HCT116 (cell line): ENCODE measurements around the gene HOXB3. TPM values are rescaled to one million over a fixed set of nuclear protein-coding genes. Genes with fewer than 3 reads are reported as not detected.

Source experiments
- ATAC-seq: fragments of 200-7000 bp; cut with Tn5 transposase; 2 replicates; pipeline ENCODE4 v1.9.1; 2020; ENCODE audit warnings: mild to moderate bottlenecking, moderate library complexity
- BruUV-seq: library from RNA; stranded (reverse); fragments of 400-500 nt; replicated peaks from 2 replicates; lab custom pipeline; 2021; lab: Mats Ljungman, UMichigan
- CTCF ChIA-PET: fragments of 300-600 bp; sonication (Branson Sonifier 250); formaldehyde crosslinking; loops from one replicate; lab custom pipeline; 2021; ENCODE audit warnings: antibody characterized with exemption; lab: Charles Lee
- POLR2A ChIA-PET: fragments of 300-600, 350-600 bp; sonication (Branson Sonifier 250); formaldehyde crosslinking; loops from one replicate; lab custom pipeline; 2021; ENCODE audit warnings: antibody characterized with exemption; lab: Charles Lee
- RAD21 ChIA-PET, 2 experiments: fragments of 300-600 bp; sonication (Branson Sonifier 250); formaldehyde crosslinking; loops; one replicate each; lab custom pipeline; 2023; ENCODE audit warnings: low total read pairs in 2 of 2; ENCODE audit not compliant: uncharacterized antibody in 2 of 2, unreplicated experiment in 2 of 2, low non-redundant PET in 1 of 2; lab: Charles Lee
- DNase-seq: peaks from one replicate; pipeline ENCODE4 v3.0.0-alpha.2; 2010; ENCODE audit warnings: low read depth, low spot score
- H2AFZ ChIP-seq: fragments of 200-600 bp; shearing (Covaris generic), sonication (generic); 2 replicates; pipeline ENCODE4 v1.6.1; 2017; ENCODE audit warnings: low read depth, mixed run types, mixed read lengths, antibody characterized with exemption, low read length; ENCODE audit not compliant: poor library complexity, severe bottlenecking
- H3K27ac ChIP-seq: 2 replicates; pipeline ENCODE4 v1.5.1; 2012; ENCODE audit warnings: low read depth, low read length
- H3K27me3 ChIP-seq: fragments of 200-600 bp; sonication (generic); 2 replicates; pipeline ENCODE4 v1.6.1; 2016; ENCODE audit warnings: mixed run types, low read length, mixed read lengths; ENCODE audit not compliant: insufficient read depth
- H3K36me3 ChIP-seq, 2 experiments: fragments of 200-500 bp in 1 of 2; fragments of 200-600 bp in 1 of 2; sonication (Bioruptor generic) in 1 of 2; sonication (generic) in 1 of 2; 2 replicates each; pipeline versions ENCODE4 v1.5.1 to v1.6.1; 2014 to 2016; ENCODE audit warnings: low read length in 2 of 2, inconsistent platforms in 1 of 2, mixed read lengths in 1 of 2, mixed run types in 1 of 2; ENCODE audit not compliant: insufficient read depth in 2 of 2, control insufficient read depth in 1 of 2
- H3K4me1 ChIP-seq, 2 experiments: fragments of 200-600 bp in 1 of 2; sonication (generic) in 1 of 2; 2 replicates each; pipeline versions ENCODE4 v1.5.1 to v1.6.1; 2012 to 2017; ENCODE audit warnings: low read length in 2 of 2, inconsistent platforms in 1 of 2, mild to moderate bottlenecking in 1 of 2, mixed read lengths in 1 of 2, mixed run types in 1 of 2, moderate library complexity in 1 of 2; ENCODE audit not compliant: insufficient read depth in 2 of 2, control insufficient read depth in 1 of 2
- H3K4me2 ChIP-seq: fragments of 200-600 bp; sonication (generic); 2 replicates; pipeline ENCODE4 v1.6.1; 2017; ENCODE audit warnings: mixed run types, low read length, mixed read lengths
- H3K4me3 ChIP-seq, 2 experiments: fragments of 200-600 bp in 1 of 2; sonication (generic) in 1 of 2; replicated peaks in 1 of 2; 2 replicates each; pipeline ENCODE4 v1.5.1; 2011 to 2016; ENCODE audit warnings: low read length in 2 of 2, control low read depth in 1 of 2, low read depth in 1 of 2, mild to moderate bottlenecking in 1 of 2, mixed read lengths in 1 of 2, mixed run types in 1 of 2
- H3K79me2 ChIP-seq: fragments of 200-600 bp; sonication (generic); 2 replicates; pipeline ENCODE4 v1.6.1; 2017; ENCODE audit warnings: mild to moderate bottlenecking, mixed run types, low read length, moderate library complexity, mixed read lengths; ENCODE audit not compliant: insufficient read depth
- H3K9ac ChIP-seq: fragments of 200-600 bp; sonication (generic); 2 replicates; pipeline ENCODE4 v1.6.1; 2016; ENCODE audit warnings: low read length, mixed read lengths
- H3K9me2 ChIP-seq: fragments of 200-600 bp; sonication (generic), shearing (Covaris generic); 2 replicates; pipeline ENCODE4 v1.6.1; 2017; ENCODE audit warnings: mixed run types, mild to moderate bottlenecking, moderate library complexity; ENCODE audit not compliant: insufficient read depth
- H3K9me3 ChIP-seq, 2 experiments: fragments of 200-500 bp in 1 of 2; fragments of 200-600 bp in 1 of 2; sonication (Bioruptor generic) in 1 of 2; sonication (generic) in 1 of 2; 2 replicates each; pipeline ENCODE4 v1.6.1; 2014 to 2017; ENCODE audit warnings: low read length in 2 of 2, mixed read lengths in 2 of 2, inconsistent platforms in 1 of 2, low read depth in 1 of 2, mild to moderate bottlenecking in 1 of 2, mixed run types in 1 of 2, moderate library complexity in 1 of 2; ENCODE audit not compliant: control insufficient read depth in 1 of 2, insufficient read depth in 1 of 2
- H4K20me1 ChIP-seq: fragments of 200-600 bp; sonication (generic), shearing (Covaris generic); 2 replicates; pipeline ENCODE4 v1.6.1; 2017; ENCODE audit warnings: mixed run types, mild to moderate bottlenecking, moderate library complexity; ENCODE audit not compliant: insufficient read depth
- CBX3 ChIP-seq: IDR thresholded peaks from 2 replicates; pipeline ENCODE4 v1.6.1; 2012; ENCODE audit warnings: low read depth
- CEBPB ChIP-seq: IDR thresholded peaks from 2 replicates; pipeline ENCODE4 v1.6.1; 2012; ENCODE audit warnings: low read depth
- EGR1 ChIP-seq: IDR thresholded peaks from 2 replicates; pipeline ENCODE4 v1.6.1; 2012; ENCODE audit warnings: low read depth
- ELF1 ChIP-seq: IDR thresholded peaks from 2 replicates; pipeline ENCODE4 v1.6.1; 2012; ENCODE audit warnings: low read depth, borderline replicate concordance
- EZH2 ChIP-seq: fragments of 200-600 bp; sonication (generic); IDR thresholded peaks from 2 replicates; pipeline ENCODE4 v1.6.1; 2017; ENCODE audit warnings: antibody characterized with exemption, mixed run types
- JUND ChIP-seq: IDR thresholded peaks from 2 replicates; pipeline ENCODE4 v1.6.1; 2012
- POLR2A ChIP-seq: IDR thresholded peaks from 2 replicates; pipeline ENCODE4 v1.7.0; 2011; ENCODE audit warnings: borderline replicate concordance; ENCODE audit not compliant: insufficient read depth, insufficient read length; ENCODE audit errors: extremely low read depth
- POLR2AphosphoS5 ChIP-seq: IDR thresholded peaks from 2 replicates; pipeline ENCODE4 v1.6.1; 2011; ENCODE audit warnings: mild to moderate bottlenecking, low read depth, low read length, moderate library complexity
- SIN3A ChIP-seq: IDR thresholded peaks from 2 replicates; pipeline ENCODE4 v1.6.1; 2012; ENCODE audit warnings: low read depth
- intact Hi-C: fragments of 100-400 bp; cut with micrococcal nuclease; formaldehyde crosslinking; loops from 2 replicates; pipeline ENCODE4 v1.10.0; 2022
- total RNA-seq: library from RNA; stranded (reverse); gene quantifications from one replicate; pipeline ENCODE4 v1.2.1, GENCODE V29; 2021; ENCODE audit not compliant: unreplicated experiment
- TF ChIP-seq, protein P1 (sequence below): IDR thresholded peaks from 2 replicates; pipeline ENCODE4 v1.6.1; 2012; ENCODE audit warnings: low read depth
- TF ChIP-seq, protein P2 (sequence below), 3 experiments: fragments of 200-600 bp in 1 of 3; sonication (generic) in 1 of 3; IDR thresholded peaks in 2 of 3; conservative IDR thresholded peaks in 1 of 3; 2 replicates each; pipeline ENCODE4 v1.5.1; 2012 to 2017; ENCODE audit warnings: low read depth in 2 of 3, low read length in 2 of 3, antibody characterized with exemption in 1 of 3, borderline replicate concordance in 1 of 3, control low read depth in 1 of 3, mild to moderate bottlenecking in 1 of 3, mixed read lengths in 1 of 3, mixed run types in 1 of 3, moderate library complexity in 1 of 3; ENCODE audit not compliant: insufficient read depth in 1 of 3
- TF ChIP-seq, protein P3 (sequence below): IDR thresholded peaks from 2 replicates; pipeline ENCODE4 v1.6.1; 2012
- TF ChIP-seq, protein P4 (sequence below): IDR thresholded peaks from 2 replicates; pipeline ENCODE4 v1.6.1; 2012

The HOXB3 gene
- total RNA-seq, 1 experiment from 2014 or later = 19.8 TPM

DNA sequence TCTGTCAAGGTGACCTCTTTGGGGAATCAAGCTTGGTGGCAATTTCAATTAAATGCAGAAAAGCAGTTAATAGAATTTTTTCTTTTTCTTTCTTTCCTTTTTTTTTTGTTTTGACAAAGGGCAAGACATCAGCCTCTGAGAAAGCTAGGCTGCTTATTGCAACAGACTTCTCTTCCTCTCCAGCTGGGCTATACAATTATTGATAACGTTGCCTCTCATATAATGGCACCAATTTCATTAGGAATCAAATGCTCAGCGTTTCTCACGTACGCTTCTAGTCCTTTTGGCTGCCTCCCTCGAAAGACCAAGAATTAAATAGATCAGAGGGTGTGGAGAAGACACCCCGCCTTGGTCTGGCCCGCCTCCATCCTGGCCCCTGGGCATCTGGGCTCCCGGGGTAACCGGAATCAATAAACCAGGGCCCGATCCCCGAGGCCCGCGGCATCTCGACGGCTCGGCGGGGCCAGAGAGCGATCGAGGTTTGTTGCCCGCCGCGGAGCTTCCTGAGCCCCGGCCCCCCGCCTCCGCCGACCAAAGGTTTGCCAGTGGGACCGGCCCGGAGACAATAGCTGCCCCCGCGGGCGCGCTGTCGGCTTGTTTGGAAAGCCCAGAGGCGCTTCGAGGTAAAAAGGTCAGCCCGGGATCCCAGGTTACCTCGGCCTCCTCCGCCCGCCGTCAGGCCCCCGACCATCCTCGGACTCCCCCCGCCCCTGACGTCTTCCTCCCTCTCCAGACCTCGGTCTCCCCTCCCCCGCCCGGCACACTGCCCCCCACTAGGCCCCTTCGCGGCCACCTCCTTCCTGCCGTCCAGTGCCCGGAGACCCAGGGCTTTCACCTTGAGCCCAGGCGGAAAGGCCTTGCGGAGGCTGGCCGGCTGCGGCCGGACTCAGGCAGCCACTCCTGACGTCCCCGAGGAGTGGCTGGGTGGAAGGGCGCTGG, 63.2 kb downstream of the HOXB3 start:
- peaks cover 0 to 14% of the 10 kb centered on the region in 2 experiments; a peak in 2 of 4 replicates for H3K4me1 ChIP-seq
- ATAC-seq = no peak
- no peaks in the 10 kb centered on the region for H3K79me2 ChIP-seq
- BruUV-seq = no TSS peak
- POLR2A ChIA-PET = no interaction called here
- no peak overlapping the region for H2AFZ ChIP-seq
- no peak overlapping the region for H3K27ac ChIP-seq
- no peak overlapping the region for H3K4me3 ChIP-seq
- H3K36me3 ChIP-seq = no peaks in the 10 kb centered on the region
- CTCF ChIA-PET = no interaction called here
- no peaks in the 10 kb centered on the region for H3K27me3 ChIP-seq
- H3K4me2 ChIP-seq = no peak overlapping the region
- H3K9me2 ChIP-seq = no peaks in the 10 kb centered on the region
- no peaks in the 10 kb centered on the region for H3K9me3 ChIP-seq
- H4K20me1 ChIP-seq = no peaks in the 10 kb centered on the region
- no peak for DNase-seq
- no peak overlapping the region for H3K9ac ChIP-seq
- intact Hi-C loops = no loop called here
- TF ChIP-seq SIN3A (no peak), POLR2AphosphoS5 (no peak), CEBPB (no peak), POLR2A (no peak), CBX3 (no peak), EZH2 (no peak), EGR1 (no peak), ELF1 (no peak), JUND (no peak)
- TF ChIP-seq, protein P1, sequence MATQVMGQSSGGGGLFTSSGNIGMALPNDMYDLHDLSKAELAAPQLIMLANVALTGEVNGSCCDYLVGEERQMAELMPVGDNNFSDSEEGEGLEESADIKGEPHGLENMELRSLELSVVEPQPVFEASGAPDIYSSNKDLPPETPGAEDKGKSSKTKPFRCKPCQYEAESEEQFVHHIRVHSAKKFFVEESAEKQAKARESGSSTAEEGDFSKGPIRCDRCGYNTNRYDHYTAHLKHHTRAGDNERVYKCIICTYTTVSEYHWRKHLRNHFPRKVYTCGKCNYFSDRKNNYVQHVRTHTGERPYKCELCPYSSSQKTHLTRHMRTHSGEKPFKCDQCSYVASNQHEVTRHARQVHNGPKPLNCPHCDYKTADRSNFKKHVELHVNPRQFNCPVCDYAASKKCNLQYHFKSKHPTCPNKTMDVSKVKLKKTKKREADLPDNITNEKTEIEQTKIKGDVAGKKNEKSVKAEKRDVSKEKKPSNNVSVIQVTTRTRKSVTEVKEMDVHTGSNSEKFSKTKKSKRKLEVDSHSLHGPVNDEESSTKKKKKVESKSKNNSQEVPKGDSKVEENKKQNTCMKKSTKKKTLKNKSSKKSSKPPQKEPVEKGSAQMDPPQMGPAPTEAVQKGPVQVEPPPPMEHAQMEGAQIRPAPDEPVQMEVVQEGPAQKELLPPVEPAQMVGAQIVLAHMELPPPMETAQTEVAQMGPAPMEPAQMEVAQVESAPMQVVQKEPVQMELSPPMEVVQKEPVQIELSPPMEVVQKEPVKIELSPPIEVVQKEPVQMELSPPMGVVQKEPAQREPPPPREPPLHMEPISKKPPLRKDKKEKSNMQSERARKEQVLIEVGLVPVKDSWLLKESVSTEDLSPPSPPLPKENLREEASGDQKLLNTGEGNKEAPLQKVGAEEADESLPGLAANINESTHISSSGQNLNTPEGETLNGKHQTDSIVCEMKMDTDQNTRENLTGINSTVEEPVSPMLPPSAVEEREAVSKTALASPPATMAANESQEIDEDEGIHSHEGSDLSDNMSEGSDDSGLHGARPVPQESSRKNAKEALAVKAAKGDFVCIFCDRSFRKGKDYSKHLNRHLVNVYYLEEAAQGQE = no peak
- TF ChIP-seq, protein P2, sequence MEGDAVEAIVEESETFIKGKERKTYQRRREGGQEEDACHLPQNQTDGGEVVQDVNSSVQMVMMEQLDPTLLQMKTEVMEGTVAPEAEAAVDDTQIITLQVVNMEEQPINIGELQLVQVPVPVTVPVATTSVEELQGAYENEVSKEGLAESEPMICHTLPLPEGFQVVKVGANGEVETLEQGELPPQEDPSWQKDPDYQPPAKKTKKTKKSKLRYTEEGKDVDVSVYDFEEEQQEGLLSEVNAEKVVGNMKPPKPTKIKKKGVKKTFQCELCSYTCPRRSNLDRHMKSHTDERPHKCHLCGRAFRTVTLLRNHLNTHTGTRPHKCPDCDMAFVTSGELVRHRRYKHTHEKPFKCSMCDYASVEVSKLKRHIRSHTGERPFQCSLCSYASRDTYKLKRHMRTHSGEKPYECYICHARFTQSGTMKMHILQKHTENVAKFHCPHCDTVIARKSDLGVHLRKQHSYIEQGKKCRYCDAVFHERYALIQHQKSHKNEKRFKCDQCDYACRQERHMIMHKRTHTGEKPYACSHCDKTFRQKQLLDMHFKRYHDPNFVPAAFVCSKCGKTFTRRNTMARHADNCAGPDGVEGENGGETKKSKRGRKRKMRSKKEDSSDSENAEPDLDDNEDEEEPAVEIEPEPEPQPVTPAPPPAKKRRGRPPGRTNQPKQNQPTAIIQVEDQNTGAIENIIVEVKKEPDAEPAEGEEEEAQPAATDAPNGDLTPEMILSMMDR (IDR thresholded peaks at IDR 0.05 in 2 of 3, conservative IDR thresholded peaks at IDR 0.05 in 1 of 3; ENCODE audit: borderline replicate concordance in 1 of 3, insufficient read depth in 1 of 3, low read depth in 2 of 3, low read length in 2 of 3) = no peak
- TF ChIP-seq, protein P3, sequence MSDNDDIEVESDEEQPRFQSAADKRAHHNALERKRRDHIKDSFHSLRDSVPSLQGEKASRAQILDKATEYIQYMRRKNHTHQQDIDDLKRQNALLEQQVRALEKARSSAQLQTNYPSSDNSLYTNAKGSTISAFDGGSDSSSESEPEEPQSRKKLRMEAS = no peak
- TF ChIP-seq, protein P4, sequence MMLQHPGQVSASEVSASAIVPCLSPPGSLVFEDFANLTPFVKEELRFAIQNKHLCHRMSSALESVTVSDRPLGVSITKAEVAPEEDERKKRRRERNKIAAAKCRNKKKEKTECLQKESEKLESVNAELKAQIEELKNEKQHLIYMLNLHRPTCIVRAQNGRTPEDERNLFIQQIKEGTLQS = no peak
- RAD21 ChIA-PET = no interaction called here
